Nephron (organoid): ENCODE measurements around the gene TBCC.

Experiments used
- H3K27ac Mint-ChIP-seq, 3 experiments: 2 replicates each; pipeline ENCODE4 v1.8.0; 2020; ENCODE audit warnings: mixed read lengths in 3 of 3, mild to moderate bottlenecking in 2 of 3, moderate library complexity in 1 of 3
- H3K27me3 Mint-ChIP-seq: 2 replicates; pipeline ENCODE4 v1.8.0; 2021; ENCODE audit warnings: low read depth, mild to moderate bottlenecking, moderate library complexity, mixed read lengths
- H3K36me3 Mint-ChIP-seq: 2 replicates; pipeline ENCODE4 v1.8.0; 2020; ENCODE audit warnings: low read depth, mixed read lengths
- H3K4me1 Mint-ChIP-seq: 2 replicates; pipeline ENCODE4 v1.8.0; 2020; ENCODE audit warnings: mixed read lengths
- H3K4me3 Mint-ChIP-seq, 3 experiments: 2 replicates each; pipeline ENCODE4 v1.8.0; 2020; ENCODE audit warnings: mild to moderate bottlenecking in 3 of 3, mixed read lengths in 3 of 3, moderate library complexity in 2 of 3
- H3K9me3 Mint-ChIP-seq: 2 replicates; pipeline ENCODE4 v1.8.0; 2020; ENCODE audit warnings: mixed read lengths
- CTCF ChIP-seq, 3 experiments: fragments of 200-600 bp; sonication (generic); IDR thresholded peaks; one replicate each; pipeline ENCODE4 v1.5.0; 2021; ENCODE audit warnings: antibody characterized with exemption in 3 of 3; ENCODE audit not compliant: unreplicated experiment in 3 of 3

Gene TBCC

GRCh38 chr6:42787063-42787472, 41.2 kb upstream of the TBCC start:
- TF ChIP-seq CTCF (IDR thresholded peaks at IDR 0.05; ENCODE audit: unreplicated experiment in 3 of 3), result no peak
- no peaks in the 10 kb centered on the region for H3K27me3 Mint-ChIP-seq
- no peak overlapping the region for H3K27ac Mint-ChIP-seq
- H3K4me1 Mint-ChIP-seq, result peaks cover 22% of the 10 kb centered on the region
- no peaks in the 10 kb centered on the region for H3K9me3 Mint-ChIP-seq
- H3K4me3 Mint-ChIP-seq, result no peak overlapping the region
- peaks cover 7% of the 10 kb centered on the region for H3K36me3 Mint-ChIP-seq

DNA sequence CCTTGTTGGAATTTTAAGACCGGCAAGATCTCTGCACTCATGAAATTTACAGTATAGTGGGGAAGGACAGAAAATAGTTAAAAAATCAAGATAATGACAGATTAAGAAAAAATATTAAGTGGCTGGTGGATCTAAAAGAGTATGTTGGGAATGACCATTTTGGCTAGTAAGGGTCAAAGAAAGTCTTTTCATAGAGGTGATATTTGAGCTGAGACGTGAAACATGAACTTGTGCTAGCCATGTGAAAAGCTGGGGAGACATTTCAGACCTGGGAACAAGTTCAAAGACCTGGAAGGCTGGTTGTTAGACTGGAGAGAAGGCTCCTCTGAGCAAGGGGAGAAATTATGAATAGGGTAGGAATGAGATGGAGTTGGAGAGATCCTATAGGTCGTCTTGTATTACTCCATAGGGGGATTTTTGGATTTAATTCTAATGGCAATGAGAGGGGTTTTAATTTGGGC, 40.7 kb upstream of the TBCC start:
- Mint-ChIP-seq H3K9me3 (no peaks in the 10 kb centered on the region), H3K36me3 (peaks cover 7% of the 10 kb centered on the region), H3K27me3 (no peaks in the 10 kb centered on the region), H3K27ac (no peak overlapping the region), H3K4me3 (no peak overlapping the region), H3K4me1 (peaks cover 22% of the 10 kb centered on the region)
- TF ChIP-seq CTCF (IDR thresholded peaks at IDR 0.05; ENCODE audit: unreplicated experiment in 3 of 3), result no peak

GRCh38 chr6:42784717-42785498, 39.0 kb upstream of the TBCC start:
- Mint-ChIP-seq H3K27ac (peak overlapping the region in 2 of 3 experiments; percentile 100), H3K36me3 (peaks cover 7% of the 10 kb centered on the region)

GRCh38 chr6:42783876-42784642, 38.2 kb upstream of the TBCC start:
- no peaks in the 10 kb centered on the region for H3K9me3 Mint-ChIP-seq
- H3K4me1 Mint-ChIP-seq, result peaks cover 20% of the 10 kb centered on the region
- peaks cover 7% of the 10 kb centered on the region for H3K36me3 Mint-ChIP-seq
- H3K4me3 Mint-ChIP-seq, result peak overlapping the region in 1 of 3 experiments; percentile 98
- H3K27me3 Mint-ChIP-seq, result no peaks in the 10 kb centered on the region
- H3K27ac Mint-ChIP-seq, result peak overlapping the region in 2 of 3 experiments; percentile 100
- TF ChIP-seq CTCF (IDR thresholded peaks at IDR 0.05; ENCODE audit: unreplicated experiment in 3 of 3), result no peak

More at GRCh38 chr6:42784717-42785498, 39.0 kb upstream of the TBCC start:
- Mint-ChIP-seq H3K4me3 (peak overlapping the region in 1 of 3 experiments; percentile 98), H3K4me1 (peaks cover 25% of the 10 kb centered on the region), H3K9me3 (no peaks in the 10 kb centered on the region), H3K27me3 (no peaks in the 10 kb centered on the region)
- no peak for TF ChIP-seq CTCF (IDR thresholded peaks at IDR 0.05; ENCODE audit: unreplicated experiment in 3 of 3)

- Mint-ChIP-seq H3K36me3 (peaks cover 1% of the 10 kb centered on the region), H3K4me1 (peaks cover 17% of the 10 kb centered on the region), H3K27ac (peak overlapping the region; percentile 100), H3K27me3 (no peaks in the 10 kb centered on the region), H3K9me3 (no peaks in the 10 kb centered on the region), H3K4me3 (peak overlapping the region in 1 of 3 experiments; percentile 98)
- TF ChIP-seq CTCF (IDR thresholded peaks at IDR 0.05; ENCODE audit: unreplicated experiment in 3 of 3), result no peak
Measured at GRCh38 chr6:42783177-42783875, 37.4 kb upstream of the TBCC start.
